Glomerular visceral epithelial cell (primary cell): Measurements from ENCODE around the gene OSBPL2.

ENCODE experiments used
- DNase-seq: peaks from one replicate; pipeline ENCODE4 v3.0.0-alpha.2; 2016; ENCODE audit errors: extremely low spot score

OSBPL2 gene

DNA sequence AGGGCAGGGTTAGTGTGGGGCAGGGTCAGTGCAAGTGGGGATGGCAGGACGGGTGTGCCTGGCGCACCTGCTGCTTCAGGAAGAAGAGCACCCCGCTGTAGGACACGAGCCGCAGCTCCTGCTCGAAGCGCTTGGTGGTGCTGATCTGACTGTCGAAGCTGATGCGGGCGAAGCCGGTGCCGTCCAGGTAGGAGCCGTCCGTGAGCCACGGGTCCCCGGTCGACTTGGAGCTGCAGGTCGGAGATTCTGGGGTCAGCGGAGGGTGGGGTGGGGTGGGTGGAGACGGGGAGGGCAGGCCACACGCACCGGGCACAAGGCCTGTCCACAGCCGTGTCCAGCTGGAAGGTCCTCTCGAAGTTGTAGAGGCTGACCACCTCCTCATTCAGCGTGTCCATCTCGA is 74.7 kb downstream of the OSBPL2 start:
- no peak for DNase-seq

- DNase-seq = no peak
These were observed 75.4 kb downstream of the OSBPL2 start for GRCh38 chr20:62313460-62314338.

DNA sequence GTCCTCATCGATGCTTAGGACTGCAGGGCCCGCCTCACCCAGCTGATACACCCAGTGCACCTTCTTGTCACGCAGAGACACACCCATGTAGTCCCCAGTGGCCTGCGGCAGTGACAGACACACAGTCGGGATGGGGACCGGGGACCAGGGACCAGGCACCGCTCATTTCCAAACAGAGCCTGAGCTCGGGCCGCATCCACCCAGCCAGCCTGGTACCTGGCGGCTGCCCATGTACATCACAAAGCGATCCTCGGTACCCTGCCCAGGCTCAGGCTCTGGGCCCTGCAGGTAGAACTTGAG is 76.0 kb downstream of the OSBPL2 start:
- no peak for DNase-seq

DNA sequence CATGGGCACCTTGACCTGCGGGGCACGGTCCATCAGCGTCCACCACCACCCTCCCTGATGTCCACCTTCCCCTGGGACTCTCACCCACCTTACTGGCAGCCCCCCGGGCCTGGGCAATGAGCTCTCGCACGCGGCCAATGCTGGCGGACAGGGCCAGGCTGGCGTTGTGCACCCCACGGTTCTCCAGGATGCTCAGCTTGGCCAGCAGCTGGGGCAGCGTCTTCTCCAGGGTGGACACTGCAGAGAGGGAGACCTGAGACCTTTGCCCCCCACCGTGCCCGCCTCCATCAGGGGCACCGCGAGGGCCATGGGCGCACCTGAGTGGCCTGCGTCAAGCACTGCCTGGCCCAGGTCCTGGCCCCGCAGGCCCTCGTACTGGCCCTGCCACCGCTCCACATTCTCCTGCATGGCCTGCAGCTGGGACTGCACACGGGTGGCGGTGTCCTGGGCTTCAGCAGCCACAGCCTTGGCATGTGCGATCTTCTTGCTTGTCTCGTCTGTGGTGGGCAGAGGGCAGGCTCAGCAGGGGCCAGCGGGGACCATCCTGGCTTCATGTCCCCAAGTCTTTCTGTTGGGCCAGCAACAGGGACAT is 76.5 kb downstream of the OSBPL2 start:
- DNase-seq = no peak

GRCh38 chr20:62315773-62316172 is 77.5 kb downstream of the OSBPL2 start:
- DNase-seq = no peak

- no peak for DNase-seq
These were observed 78.2 kb downstream of the OSBPL2 start for GRCh38 chr20:62316331-62317166.

GRCh38 chr20:62317167-62317655 is 78.9 kb downstream of the OSBPL2 start:
- no peak for DNase-seq

DNA sequence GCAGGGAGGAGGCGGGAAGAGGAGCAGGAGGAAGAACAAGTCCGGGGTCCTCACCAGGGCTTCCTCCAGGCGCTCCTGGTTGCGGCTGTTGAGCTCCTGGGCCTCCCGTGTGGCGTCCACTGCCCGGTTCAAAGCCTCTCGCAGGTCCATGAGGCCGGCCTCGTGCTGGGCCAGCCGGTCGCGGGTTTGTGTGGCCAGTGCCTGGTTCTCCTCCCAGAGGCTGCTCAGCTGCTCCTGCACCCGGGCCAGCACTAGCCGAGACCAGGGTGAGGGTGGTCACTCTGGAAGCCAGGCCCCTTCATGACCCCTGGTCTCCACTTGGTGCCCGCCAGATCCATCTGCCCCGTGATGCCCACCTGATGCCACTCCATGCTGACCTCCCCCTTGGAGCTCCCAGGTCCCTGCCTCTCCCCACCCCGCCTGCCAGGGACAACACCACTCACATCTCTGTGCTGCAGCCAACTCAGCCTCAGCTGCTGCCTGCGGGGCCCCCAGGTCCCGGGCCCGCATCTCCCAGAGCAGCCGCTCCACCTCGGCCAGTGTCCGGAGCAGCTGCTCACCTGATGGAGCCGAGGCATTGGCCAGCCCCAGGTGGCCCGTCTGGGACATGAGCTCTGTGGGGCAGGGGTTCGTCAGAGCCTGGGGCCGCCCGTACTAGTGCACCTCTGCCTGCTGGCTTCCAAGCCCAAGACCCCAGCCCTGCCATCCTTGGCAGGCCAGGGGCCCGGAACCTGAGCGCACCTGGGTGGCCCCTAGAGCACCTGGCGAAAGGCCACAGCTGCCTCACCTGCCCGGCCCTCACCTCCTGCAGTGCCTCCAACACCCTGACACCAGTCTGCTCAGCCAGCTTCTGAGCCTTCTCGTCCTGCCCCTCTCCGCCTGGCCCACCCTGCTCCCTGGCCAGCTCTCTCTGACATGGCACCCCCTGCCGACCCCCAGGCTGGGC is 80.4 kb downstream of the OSBPL2 start:
- no peak for DNase-seq

GRCh38 chr20:62319346-62319909 is 81.1 kb downstream of the OSBPL2 start:
- no peak for DNase-seq

- DNase-seq = no peak
These were observed 82.4 kb downstream of the OSBPL2 start for GRCh38 chr20:62320581-62321354.

GRCh38 chr20:62321521-62321948 is 83.2 kb downstream of the OSBPL2 start:
- peak; percentile 40 for DNase-seq

DNA sequence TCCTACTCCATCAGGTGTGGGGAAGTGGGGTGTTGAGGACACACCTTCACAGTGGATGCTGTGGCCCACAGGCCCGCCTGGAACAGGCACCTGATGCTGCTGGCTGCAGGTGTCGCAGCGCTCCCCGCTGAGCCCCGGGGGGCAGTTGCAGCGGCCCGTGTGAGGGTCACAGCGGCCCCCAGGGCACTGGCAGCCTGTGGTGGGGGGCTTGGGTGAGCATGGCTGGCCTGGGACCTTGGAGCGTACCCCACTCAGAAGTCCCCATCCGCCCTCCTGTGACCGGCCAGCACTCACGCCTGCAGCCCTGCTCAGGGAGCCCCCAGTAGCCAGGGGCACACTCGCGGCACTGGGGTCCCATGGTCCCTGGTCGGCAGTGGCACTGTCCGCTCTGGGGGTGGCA is 83.7 kb downstream of the OSBPL2 start:
- no peak for DNase-seq

- DNase-seq = no peak
These were observed 84.2 kb downstream of the OSBPL2 start for GRCh38 chr20:62322492-62323041.

- no peak for DNase-seq
These were observed 85.0 kb downstream of the OSBPL2 start for GRCh38 chr20:62323146-62323979.

GRCh38 chr20:62323980-62324906 is 85.9 kb downstream of the OSBPL2 start:
- DNase-seq = no peak

GRCh38 chr20:62325172-62325905 is 87.0 kb downstream of the OSBPL2 start:
- no peak for DNase-seq

DNA sequence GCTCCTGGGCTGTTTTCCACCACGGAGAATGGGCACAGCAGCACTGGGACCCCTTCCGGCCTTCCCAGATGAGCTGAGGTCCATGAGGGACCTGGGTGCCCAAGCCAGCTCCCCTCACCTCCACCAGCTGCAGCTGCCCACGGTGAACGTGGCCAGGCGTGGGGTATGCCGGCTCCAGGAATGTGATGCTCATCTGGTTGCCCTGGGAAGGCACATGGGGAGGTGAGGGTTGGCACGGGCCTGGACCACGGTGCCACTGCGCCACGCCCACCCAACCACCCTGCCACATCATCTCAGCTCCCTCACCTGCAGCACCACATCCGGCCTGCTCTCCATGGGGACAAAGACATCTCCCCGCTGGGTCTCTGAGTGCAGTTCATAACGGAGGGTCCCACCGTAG is 88.2 kb downstream of the OSBPL2 start:
- no peak for DNase-seq
